Measurements from ENCODE around the gene MED19. TPM values are rescaled to one million over a fixed set of nuclear protein-coding genes. Genes with fewer than 3 reads are reported as not detected.
"Not testable (repeated sequence)": the region's sequence is repeated elsewhere in the genome, so short reads cannot be mapped to it uniquely, and the experiment has no call there.

Gene MED19
- polyA plus RNA-seq, 4 donors, result 19.9 to 20.3 (median 20.0) TPM

DNA sequence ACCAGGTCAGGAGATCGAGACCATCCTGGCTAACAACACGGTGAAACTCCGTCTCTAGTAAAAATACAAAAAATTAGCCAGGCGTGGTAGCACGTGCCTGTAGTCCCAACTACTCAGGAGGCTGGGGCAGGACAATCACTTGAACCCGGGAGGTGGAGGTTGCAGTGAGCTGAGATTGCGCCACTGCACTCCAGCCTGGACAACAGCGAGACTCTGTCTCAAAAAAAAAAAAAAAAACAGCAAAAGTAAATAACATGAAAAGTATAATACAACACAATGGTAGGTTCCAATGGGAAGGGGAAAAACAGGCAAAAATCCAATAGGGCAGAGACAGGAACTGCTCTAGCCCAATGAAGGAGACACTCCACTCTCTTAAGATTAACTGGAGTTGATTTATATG lies 6.6 kb downstream of the MED19 start:
- DNase-seq (ENCODE audit: low read depth in 4 of 4, low spot score in 3 of 4), result not testable (repeated sequence)

- no peak for DNase-seq (ENCODE audit: low read depth in 4 of 4, low spot score in 3 of 4)
These were observed 7.1 kb downstream of the MED19 start for GRCh38 chr11:57704932-57705331.

- DNase-seq (ENCODE audit: low read depth in 4 of 4, low spot score in 3 of 4), result no peak
These were observed 8.7 kb downstream of the MED19 start for GRCh38 chr11:57703341-57703740.

GRCh38 chr11:57700425-57700824 lies 11.6 kb downstream of the MED19 start:
- DNase-seq (ENCODE audit: low read depth in 4 of 4, low spot score in 3 of 4), result no peak

DNA sequence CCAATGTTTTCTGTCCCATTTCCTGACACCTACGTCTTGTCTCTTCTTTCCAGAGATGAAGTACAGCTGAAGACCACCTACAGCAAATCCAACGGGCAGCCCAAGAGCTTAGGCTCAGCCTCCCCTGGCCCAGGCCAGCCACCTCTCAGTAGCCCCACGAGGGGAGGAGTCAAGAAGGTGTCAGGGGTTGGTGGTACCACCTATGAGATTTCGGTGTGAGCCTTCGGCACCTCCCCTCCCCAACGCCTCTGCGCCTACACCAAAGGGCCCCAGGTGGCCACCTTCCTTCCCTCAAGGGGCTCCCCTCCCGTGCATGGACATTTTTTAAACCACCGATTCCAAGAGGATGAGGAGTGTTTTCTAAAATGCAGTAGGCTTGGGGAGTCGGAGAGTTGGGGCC lies 12.2 kb downstream of the MED19 start:
- DNase-seq (ENCODE audit: low read depth in 4 of 4, low spot score in 3 of 4), result no peak

GRCh38 chr11:57698843-57699365 lies 13.1 kb downstream of the MED19 start:
- no peak for DNase-seq (ENCODE audit: low read depth in 4 of 4, low spot score in 3 of 4)

GRCh38 chr11:57690474-57690873 lies 21.5 kb downstream of the MED19 start:
- DNase-seq (ENCODE audit: low read depth in 4 of 4, low spot score in 3 of 4), result not testable (repeated sequence)

- no peak for DNase-seq (ENCODE audit: low read depth in 4 of 4, low spot score in 3 of 4)
These were observed 30.8 kb downstream of the MED19 start for GRCh38 chr11:57681168-57681567.

DNA sequence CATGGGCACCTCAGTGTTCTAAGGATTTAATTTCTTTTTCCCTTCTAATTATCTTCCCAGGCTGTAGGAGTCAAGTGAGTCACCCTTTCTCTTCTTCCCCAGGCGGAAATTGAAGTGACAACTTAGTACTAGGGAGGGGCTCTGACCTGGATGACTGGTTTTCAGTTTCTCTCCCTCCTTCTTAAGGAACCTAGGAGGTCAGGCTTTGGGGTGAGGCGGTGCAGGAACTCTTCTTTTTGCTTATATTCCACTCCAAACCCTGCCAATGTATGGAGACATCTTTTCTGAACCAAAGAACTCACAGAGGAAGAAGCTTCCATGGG lies 31.5 kb downstream of the MED19 start:
- DNase-seq (ENCODE audit: low read depth in 4 of 4, low spot score in 3 of 4), result no peak

DNA sequence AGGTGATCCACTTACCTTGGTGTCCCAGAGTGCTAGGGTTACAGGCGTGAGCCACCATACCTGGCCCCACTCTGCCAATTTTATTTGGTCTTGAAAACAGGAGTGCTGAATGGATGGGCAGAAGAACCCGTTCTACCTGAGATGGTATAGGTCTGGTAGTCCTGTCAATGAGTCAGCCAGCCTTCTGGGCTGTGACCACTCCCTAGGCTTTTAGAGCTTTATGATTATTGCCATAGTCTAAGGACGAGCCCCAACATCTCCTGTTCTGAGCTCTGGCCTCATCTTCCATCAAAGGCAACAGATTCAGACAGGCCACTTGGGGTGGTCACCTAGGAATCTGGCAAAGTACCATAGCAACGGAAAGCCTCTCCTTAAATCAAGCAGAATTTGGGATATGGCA lies 32.6 kb downstream of the MED19 start:
- DNase-seq (ENCODE audit: low read depth in 4 of 4, low spot score in 3 of 4), result no peak

DNA sequence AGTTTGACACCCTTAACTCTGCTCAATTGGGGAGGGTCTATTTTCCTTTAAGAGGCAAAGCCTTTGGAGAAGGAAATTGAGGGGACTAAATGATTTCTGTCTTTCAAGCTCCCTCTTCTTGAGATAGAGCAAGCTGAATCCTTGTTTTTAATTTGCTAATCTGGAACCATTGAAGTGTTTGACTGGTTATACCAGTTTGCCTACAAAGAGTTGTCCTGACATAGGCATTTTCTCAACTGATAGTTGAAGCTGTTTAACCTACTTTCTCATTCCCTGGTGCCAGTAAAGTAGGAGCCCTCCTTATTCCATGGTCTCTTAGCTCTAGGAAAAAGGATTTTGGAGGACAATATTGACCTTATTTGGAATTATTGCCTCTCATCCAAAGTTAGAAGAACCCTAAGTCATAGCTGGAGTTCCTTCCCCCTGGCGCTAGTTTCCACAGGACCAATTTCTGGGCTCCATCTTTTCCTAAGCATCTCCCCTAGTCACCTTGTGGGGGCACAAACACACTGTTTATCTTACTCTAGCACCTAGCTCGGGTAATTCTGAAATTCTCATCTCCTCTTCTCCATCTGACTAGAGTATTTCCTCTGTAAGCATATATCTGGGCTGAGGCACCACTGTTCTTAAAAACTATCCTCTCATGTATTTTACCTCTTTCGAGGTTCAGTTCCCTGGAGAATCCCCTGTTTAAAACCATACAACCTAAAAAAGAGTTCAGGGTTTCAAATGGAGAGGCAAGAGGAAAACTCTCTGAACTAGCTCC lies 36.7 kb downstream of the MED19 start:
- no peak for DNase-seq (ENCODE audit: low read depth in 4 of 4, low spot score in 3 of 4)

DNA sequence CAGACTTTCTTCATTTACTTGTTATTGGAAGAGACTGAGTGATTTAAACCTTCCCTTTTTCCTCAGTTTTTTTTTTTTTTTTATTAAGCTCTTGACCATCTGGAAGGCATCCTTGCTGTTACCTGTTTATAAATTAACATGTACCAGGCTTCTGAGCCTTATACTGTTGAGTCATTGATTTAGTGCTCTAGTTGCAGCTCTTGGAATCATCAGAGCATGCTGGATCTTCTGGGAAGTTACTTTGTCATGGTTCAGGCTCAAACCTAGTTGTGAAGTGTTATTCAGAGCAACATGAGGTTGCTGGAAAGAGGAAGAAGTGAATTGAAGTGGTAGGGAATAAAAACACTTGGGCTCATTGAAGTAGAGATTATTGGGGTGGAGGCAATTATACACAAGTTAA lies 37.8 kb downstream of the MED19 start:
- no peak for DNase-seq (ENCODE audit: low read depth in 4 of 4, low spot score in 3 of 4)

DNA sequence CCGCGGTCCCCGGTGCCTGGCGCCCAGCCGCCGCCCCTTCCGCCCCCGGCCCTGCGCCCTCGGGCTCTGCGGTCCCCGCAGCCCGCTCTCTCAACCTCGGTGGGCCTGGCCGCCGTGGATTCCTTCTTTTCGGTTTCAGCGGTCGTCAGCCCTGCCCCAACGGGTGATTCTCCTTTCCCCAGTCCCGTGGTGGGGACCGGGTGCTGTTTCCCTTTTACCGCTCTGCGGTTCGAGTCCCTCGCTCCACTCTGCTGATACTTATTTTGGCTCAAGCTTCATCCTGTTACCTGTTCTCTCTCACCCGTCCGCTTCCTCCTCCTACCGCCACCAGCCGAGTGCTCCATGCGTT lies 43.6 kb downstream of the MED19 start:
- DNase-seq (ENCODE audit: low read depth in 4 of 4, low spot score in 3 of 4), result no peak

- DNase-seq (ENCODE audit: low read depth in 4 of 4, low spot score in 3 of 4), result peak in 2 of 4 donors; percentile 97 to 98
These were observed 44.1 kb downstream of the MED19 start, which contains the start of gene ZDHHC5 for GRCh38 chr11:57667736-57668433. TSS of gene ZDHHC5 (plus strand) at chr11:57668114. CDS start at chr11:57673091, 4,977 bp downstream.

GRCh38 chr11:57667117-57667735 lies 44.8 kb downstream of the MED19 start:
- DNase-seq (ENCODE audit: low read depth in 4 of 4, low spot score in 3 of 4), result peak; percentile 93 to 98 (median 96)

- no peak for DNase-seq (ENCODE audit: low read depth in 4 of 4, low spot score in 3 of 4)
These were observed 48.0 kb downstream of the MED19 start for GRCh38 chr11:57663975-57664374.

- DNase-seq (ENCODE audit: low read depth in 4 of 4, low spot score in 3 of 4), result no peak
These were observed 49.1 kb downstream of the MED19 start for GRCh38 chr11:57662893-57663292.

DNA sequence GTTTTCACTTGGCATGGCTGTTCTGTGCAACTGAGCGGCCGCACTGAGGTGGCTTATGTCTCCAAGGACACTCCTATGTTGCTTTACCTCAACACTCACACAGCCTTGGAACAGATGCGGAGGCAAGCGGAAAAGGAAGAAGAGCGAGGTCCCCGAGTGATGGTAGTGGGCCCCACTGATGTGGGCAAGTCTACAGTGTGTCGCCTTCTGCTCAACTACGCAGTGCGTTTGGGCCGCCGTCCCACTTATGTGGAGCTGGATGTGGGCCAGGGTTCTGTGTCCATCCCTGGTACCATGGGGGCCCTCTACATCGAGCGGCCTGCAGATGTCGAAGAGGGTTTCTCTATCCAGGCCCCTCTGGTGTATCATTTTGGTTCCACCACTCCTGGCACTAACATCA lies 52.3 kb downstream of the MED19 start:
- DNase-seq (ENCODE audit: low read depth in 4 of 4, low spot score in 3 of 4), result no peak

- DNase-seq (ENCODE audit: low read depth in 4 of 4, low spot score in 3 of 4), result no peak
These were observed 54.0 kb downstream of the MED19 start for GRCh38 chr11:57658023-57658361.

DNA sequence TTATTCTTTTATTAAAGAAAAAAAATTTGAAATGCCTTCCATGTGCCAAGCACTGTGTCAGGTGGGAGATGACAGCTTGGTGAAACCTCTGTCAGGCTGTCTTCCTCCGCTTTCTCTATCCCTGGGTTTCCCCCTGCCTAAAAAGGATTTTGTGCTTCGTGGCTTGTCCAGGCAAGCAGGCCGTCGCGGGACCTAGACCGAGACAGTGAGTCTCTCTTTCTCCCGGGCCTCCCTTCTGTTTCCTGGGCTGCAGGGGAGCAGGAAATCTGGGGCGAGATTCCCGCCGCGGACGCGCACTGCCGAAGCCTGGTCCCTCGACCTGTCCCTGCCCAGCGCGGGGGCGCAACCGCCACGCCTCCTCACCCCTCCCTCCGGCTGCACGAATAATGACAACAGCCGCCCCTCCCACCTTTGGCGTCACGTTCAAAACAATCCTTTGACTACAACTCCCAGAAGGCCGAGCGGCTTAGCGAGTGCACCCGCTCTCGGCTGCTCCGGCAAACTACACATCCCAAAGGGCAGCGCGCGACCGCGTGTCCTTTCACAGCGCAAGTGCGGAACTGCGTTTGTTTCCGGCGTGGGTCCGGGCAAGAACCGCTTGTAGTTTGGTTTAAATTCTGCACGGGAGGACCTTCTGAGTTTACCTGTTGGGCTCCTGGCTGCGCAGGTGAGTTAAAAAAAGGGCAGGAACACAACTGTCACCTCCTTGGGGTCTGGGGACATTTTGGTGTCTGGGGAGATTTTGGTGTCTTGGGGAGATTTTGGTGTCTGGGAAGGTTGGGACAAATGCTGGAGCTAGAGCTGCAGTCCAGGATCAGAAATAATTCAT lies 54.6 kb downstream of the MED19 start, which contains the start of gene CLP1:
CLP1 (plus strand) TSS at position 569 of the 829 bp plus-strand sequence. CDS start 1,715 bp downstream, outside the sequence.
- DNase-seq (ENCODE audit: low read depth in 4 of 4, low spot score in 3 of 4), result peak; percentile 98 to 99 (median 98)

GRCh38 chr11:57656885-57657193 lies 55.2 kb downstream of the MED19 start:
- DNase-seq (ENCODE audit: low read depth in 4 of 4, low spot score in 3 of 4), result no peak
